GM23338 (cell line): Measurements from ENCODE around the gene PDE4D. TPM values are rescaled to one million over a fixed set of nuclear protein-coding genes. Genes with fewer than 3 reads are reported as not detected.

Experiments
- ATAC-seq: fragments of 200-7000 bp; cut with Tn5 transposase; 3 replicates; pipeline ENCODE4 v1.9.1; 2020
- DNase-seq: peaks from one replicate; pipeline ENCODE4 v3.0.0-alpha.2; 2015; ENCODE audit warnings: low spot score
- H2AFZ ChIP-seq: fragments of 200-600 bp; sonication (generic); 2 replicates; pipeline ENCODE4 v1.8.0; 2016; ENCODE audit warnings: antibody characterized with exemption, mild to moderate bottlenecking, moderate library complexity
- H3F3A ChIP-seq: fragments of 200-600 bp; sonication (generic); replicated peaks from 2 replicates; pipeline ENCODE4 v1.8.0; 2017; ENCODE audit warnings: antibody characterized with exemption, mixed run types, low read depth
- H3K27ac ChIP-seq: fragments of 200-600 bp; sonication (generic); 2 replicates; pipeline ENCODE4 v1.6.1; 2016; ENCODE audit warnings: low read depth
- H3K27me3 ChIP-seq: fragments of 200-600 bp; sonication (generic); 2 replicates; pipeline ENCODE4 v1.8.0; 2016; ENCODE audit warnings: mild to moderate bottlenecking, mixed run types, moderate library complexity; ENCODE audit not compliant: insufficient read depth
- H3K36me3 ChIP-seq: fragments of 200-600 bp; sonication (generic); 2 replicates; pipeline ENCODE4 v1.8.0; 2016; ENCODE audit warnings: mild to moderate bottlenecking; ENCODE audit not compliant: insufficient read depth
- H3K4me1 ChIP-seq: fragments of 200-600 bp; sonication (generic); 2 replicates; pipeline ENCODE4 v1.8.0; 2016; ENCODE audit warnings: mild to moderate bottlenecking, moderate library complexity; ENCODE audit not compliant: insufficient read depth
- H3K4me2 ChIP-seq: fragments of 200-600 bp; sonication (generic); 2 replicates; pipeline ENCODE4 v1.7.1; 2017; ENCODE audit warnings: mixed run types
- H3K4me3 ChIP-seq: fragments of 200-600 bp; sonication (generic); 2 replicates; pipeline ENCODE4 v1.6.1; 2016; ENCODE audit warnings: mixed run types
- H3K79me2 ChIP-seq: fragments of 200-600 bp; sonication (generic); replicated peaks from 2 replicates; pipeline ENCODE4 v1.8.0; 2017; ENCODE audit warnings: mild to moderate bottlenecking; ENCODE audit not compliant: insufficient read depth
- H3K9me2 ChIP-seq: fragments of 200-600 bp; sonication (generic); 2 replicates; pipeline ENCODE4 v1.8.0; 2017; ENCODE audit not compliant: insufficient read depth
- H4K20me1 ChIP-seq: fragments of 200-600 bp; sonication (generic); replicated peaks from 2 replicates; pipeline ENCODE4 v1.8.0; 2017; ENCODE audit warnings: mild to moderate bottlenecking; ENCODE audit not compliant: insufficient read depth
- H3K27ac Mint-ChIP-seq: 2 replicates; pipeline ENCODE4 v1.8.0; 2020; ENCODE audit warnings: inconsistent platforms, mild to moderate bottlenecking, moderate library complexity, mixed read lengths
- H3K27me3 Mint-ChIP-seq: 3 replicates; pipeline ENCODE4 v1.8.0; 2022; ENCODE audit warnings: low read depth, mild to moderate bottlenecking, moderate library complexity, mixed read lengths, inconsistent platforms; ENCODE audit not compliant: insufficient read depth, poor library complexity
- H3K36me3 Mint-ChIP-seq: 3 replicates; pipeline ENCODE4 v1.8.0; 2021; ENCODE audit warnings: low read depth, mild to moderate bottlenecking, inconsistent platforms, moderate library complexity, mixed read lengths
- H3K4me1 Mint-ChIP-seq: 3 replicates; pipeline ENCODE4 v1.8.0; 2020; ENCODE audit warnings: mild to moderate bottlenecking, inconsistent platforms, mixed read lengths
- H3K4me3 Mint-ChIP-seq: 3 replicates; pipeline ENCODE4 v1.8.0; 2021; ENCODE audit warnings: moderate library complexity, mild to moderate bottlenecking, inconsistent platforms, mixed read lengths
- H3K9me3 Mint-ChIP-seq: 3 replicates; pipeline ENCODE4 v1.8.0; 2020; ENCODE audit warnings: moderate library complexity, mild to moderate bottlenecking, inconsistent platforms, mixed read lengths
- CREB1 ChIP-seq: fragments of 250-450 bp; sonication (Bioruptor Pico); IDR thresholded peaks from 2 replicates; pipeline ENCODE4 v1.5.0; 2020; ENCODE audit warnings: low read depth, mild to moderate bottlenecking, moderate library complexity
- CTCF ChIP-seq, 2 experiments: fragments of 200-600 bp in 1 of 2; sonication (generic) in 1 of 2; conservative IDR thresholded peaks; 2 replicates each; pipeline versions ENCODE4 v1.5.1 to v1.6.1; 2016 to 2017; ENCODE audit warnings: antibody characterized with exemption in 2 of 2, low read depth in 2 of 2, mild to moderate bottlenecking in 2 of 2, moderate library complexity in 1 of 2
- ETS1 ChIP-seq: IDR thresholded peaks from 2 replicates; pipeline ENCODE4 v1.6.1; 2016; ENCODE audit warnings: antibody characterized with exemption
- EZH2 ChIP-seq: fragments of 200-600 bp; sonication (generic); IDR thresholded peaks from one replicate; pipeline ENCODE4 v1.8.0; 2017; ENCODE audit warnings: antibody characterized with exemption, mild to moderate bottlenecking, low read depth; ENCODE audit not compliant: unreplicated experiment
- EZH2phosphoT487 ChIP-seq: fragments of 200-600 bp; sonication (generic); IDR thresholded peaks from one replicate; pipeline ENCODE4 v1.8.1; 2018; ENCODE audit warnings: antibody characterized with exemption; ENCODE audit not compliant: unreplicated experiment
- JUNB ChIP-seq: IDR thresholded peaks from one replicate; pipeline ENCODE4 v1.6.1; 2016; ENCODE audit warnings: antibody characterized with exemption; ENCODE audit not compliant: unreplicated experiment
- NANOG ChIP-seq: IDR thresholded peaks from 2 replicates; pipeline ENCODE4 v1.6.1; 2016; ENCODE audit warnings: antibody characterized with exemption, borderline replicate concordance
- REST ChIP-seq: IDR thresholded peaks from one replicate; pipeline ENCODE4 v1.6.1; 2018; ENCODE audit warnings: antibody characterized with exemption; ENCODE audit not compliant: unreplicated experiment
- ZNF114 ChIP-seq: fragments of 250-450 bp; sonication (Bioruptor Pico); IDR thresholded peaks from 2 replicates; pipeline ENCODE4 v1.5.0; 2020; ENCODE audit warnings: mild to moderate bottlenecking, moderate library complexity
- ZNF331 ChIP-seq: fragments of 250-450 bp; sonication (Bioruptor Pico); IDR thresholded peaks from 2 replicates; pipeline ENCODE4 v1.5.0; 2020; ENCODE audit warnings: low read depth, mild to moderate bottlenecking, moderate library complexity
- polyA plus RNA-seq: library from polyadenylated mRNA; unstranded; fragments of >200 nt; fragmentation: Nextera tagmentation; extraction: Ambion mirVana; gene quantifications from 2 replicates; pipeline ENCODE4 v1.2.1, GENCODE V29; 2016
- total RNA-seq: library from RNA; depleted of rRNA; stranded (reverse); fragments of >200 nt; shearing (Covaris generic); gene quantifications from 2 replicates; pipeline ENCODE4 v1.2.3, GENCODE V29; 2014

PDE4D gene
- total and polyA plus RNA-seq, 2 experiments from 2014 or later, result 2.1 to 4.7 TPM

- no peak for TF ChIP-seq REST
- no peak for TF ChIP-seq ETS1
- TF ChIP-seq EZH2phosphoT487, result no peak
- TF ChIP-seq EZH2, result no peak
- no peak for TF ChIP-seq ZNF114 (CRISPR knock-in tag)
- TF ChIP-seq ZNF331 (CRISPR knock-in tag), result no peak
- TF ChIP-seq CREB1 (CRISPR knock-in tag), result no peak
- no peak for TF ChIP-seq CTCF (conservative IDR thresholded peaks at IDR 0.05; ENCODE audit: low read depth in 2 of 2)
Measured at GRCh38 chr5:58938563-58939424, 954.7 kb downstream of the PDE4D start (continued).

GRCh38 chr5:58937031-58937681 is 956.4 kb downstream of the PDE4D start:
- H3K36me3 Mint-ChIP-seq, result no peaks in the 10 kb centered on the region
- Histone ChIP-seq H3K27ac (no peak overlapping the region), H3K4me1 (no peaks in the 10 kb centered on the region), H3K36me3 (no peaks in the 10 kb centered on the region), H3F3A (no peaks in the 10 kb centered on the region), H3K9me2 (peaks cover 6% of the 10 kb centered on the region; the same call in 1 of the 2 replicates), H3K79me2 (no peaks in the 10 kb centered on the region), H3K4me2 (no peak overlapping the region), H3K27me3 (no peaks in the 10 kb centered on the region), H4K20me1 (no peaks in the 10 kb centered on the region), H3K4me3 (no peak overlapping the region), H2AFZ (peak overlapping the region; percentile 94)
- ATAC-seq, result peak; percentile 60
- DNase-seq, result peak; percentile 34
- no peak overlapping the region for H3K27ac Mint-ChIP-seq
- H3K4me3 Mint-ChIP-seq, result no peak overlapping the region
- H3K27me3 Mint-ChIP-seq, result peaks cover 7% of the 10 kb centered on the region
- H3K4me1 Mint-ChIP-seq, result no peaks in the 10 kb centered on the region; the same call in 2 of the 3 replicates
- no peaks in the 10 kb centered on the region for H3K9me3 Mint-ChIP-seq
- TF ChIP-seq ETS1, result no peak
- no peak for TF ChIP-seq ZNF114 (CRISPR knock-in tag)
- no peak for TF ChIP-seq CTCF (conservative IDR thresholded peaks at IDR 0.05; ENCODE audit: low read depth in 2 of 2)
- TF ChIP-seq EZH2phosphoT487, result no peak
- no peak for TF ChIP-seq REST
- TF ChIP-seq JUNB, result no peak
- no peak for TF ChIP-seq CREB1 (CRISPR knock-in tag)
- TF ChIP-seq ZNF331 (CRISPR knock-in tag), result no peak
- TF ChIP-seq NANOG, result no peak
